Measurements from ENCODE around the gene HMSD.
"Not testable (repeated sequence)": the region's sequence is repeated elsewhere in the genome, so short reads cannot be mapped to it uniquely, and the experiment has no call there.

HMSD gene

GRCh38 chr18:63928331-63928730 is 20.8 kb upstream of the HMSD start:
- TF ChIP-seq CTCF (IDR thresholded peaks at IDR 0.05) = no peak
- no peak overlapping the region for H3K27ac Mint-ChIP-seq
- peaks cover 5% of the 10 kb centered on the region for H3K27me3 Mint-ChIP-seq (ENCODE audit: low read depth, poor library complexity)
- H3K4me1 Mint-ChIP-seq = no peaks in the 10 kb centered on the region
- no peaks in the 10 kb centered on the region for H3K36me3 Mint-ChIP-seq (ENCODE audit: low read depth)
- no peaks in the 10 kb centered on the region for H3K9me3 Mint-ChIP-seq
- H3K4me3 Mint-ChIP-seq = no peak overlapping the region
- DNase-seq = no peak

- not testable (repeated sequence) for H3K4me3 Mint-ChIP-seq; H3K4me1 Mint-ChIP-seq; H3K36me3 Mint-ChIP-seq (ENCODE audit: low read depth); H3K9me3 Mint-ChIP-seq; H3K27ac Mint-ChIP-seq; H3K27me3 Mint-ChIP-seq (ENCODE audit: low read depth, poor library complexity); DNase-seq
These were observed 19.7 kb upstream of the HMSD start for GRCh38 chr18:63929369-63929768.

- H3K4me3 Mint-ChIP-seq = no peak overlapping the region
- H3K9me3 Mint-ChIP-seq = no peaks in the 10 kb centered on the region
- H3K27me3 Mint-ChIP-seq (ENCODE audit: low read depth, poor library complexity) = peaks cover 5% of the 10 kb centered on the region
- H3K27ac Mint-ChIP-seq = no peak overlapping the region
- no peak for DNase-seq
- TF ChIP-seq CTCF (IDR thresholded peaks at IDR 0.05) = no peak
- no peaks in the 10 kb centered on the region for H3K36me3 Mint-ChIP-seq (ENCODE audit: low read depth)
- H3K4me1 Mint-ChIP-seq = no peaks in the 10 kb centered on the region
These were observed 18.2 kb upstream of the HMSD start for GRCh38 chr18:63930773-63931354.

GRCh38 chr18:63936156-63936931 is 12.8 kb upstream of the HMSD start:
- Mint-ChIP-seq H3K27me3 (ENCODE audit: low read depth, poor library complexity) (peaks cover 9% of the 10 kb centered on the region), H3K4me3 (peak overlapping the region; percentile 86), H3K4me1 (no peaks in the 10 kb centered on the region), H3K27ac (no peak overlapping the region), H3K9me3 (no peaks in the 10 kb centered on the region), H3K36me3 (ENCODE audit: low read depth) (no peaks in the 10 kb centered on the region)
- TF ChIP-seq CTCF (IDR thresholded peaks at IDR 0.05) = peak; percentile 70
- DNase-seq = peak; percentile 86

GRCh38 chr18:63936932-63937393 is 12.1 kb upstream of the HMSD start:
- Mint-ChIP-seq H3K4me1 (no peaks in the 10 kb centered on the region), H3K4me3 (no peak overlapping the region), H3K36me3 (ENCODE audit: low read depth) (no peaks in the 10 kb centered on the region), H3K27me3 (ENCODE audit: low read depth, poor library complexity) (peaks cover 15% of the 10 kb centered on the region), H3K9me3 (no peaks in the 10 kb centered on the region), H3K27ac (no peak overlapping the region)
- no peak for TF ChIP-seq CTCF (IDR thresholded peaks at IDR 0.05)
- no peak for DNase-seq

GRCh38 chr18:63940008-63940407 is 9.1 kb upstream of the HMSD start:
- Mint-ChIP-seq H3K27me3 (ENCODE audit: low read depth, poor library complexity) (peaks cover 27% of the 10 kb centered on the region), H3K27ac (no peak overlapping the region), H3K9me3 (peaks cover 8% of the 10 kb centered on the region), H3K4me1 (no peaks in the 10 kb centered on the region), H3K36me3 (ENCODE audit: low read depth) (no peaks in the 10 kb centered on the region), H3K4me3 (no peak overlapping the region)
- TF ChIP-seq CTCF (IDR thresholded peaks at IDR 0.05) = no peak
- no peak for DNase-seq

- not testable (repeated sequence) for H3K27ac Mint-ChIP-seq; DNase-seq; H3K4me3 Mint-ChIP-seq; H3K4me1 Mint-ChIP-seq; H3K36me3 Mint-ChIP-seq (ENCODE audit: low read depth)
- Mint-ChIP-seq H3K27me3 (ENCODE audit: low read depth, poor library complexity) (peaks cover 31% of the 10 kb centered on the region), H3K9me3 (peaks cover 13% of the 10 kb centered on the region)
These were observed 8.5 kb upstream of the HMSD start for GRCh38 chr18:63940543-63941050.
